WERI-Rb-1 (cell line): Measurements from ENCODE around the gene NDC1.

Experiments used
- DNase-seq: peaks from one replicate; pipeline ENCODE4 v3.0.0-alpha.2; 2020
- H3K27ac ChIP-seq: fragments of 250-450 bp; sonication (Bioruptor Pico); 2 replicates; pipeline ENCODE4 v1.5.1; 2020; ENCODE audit warnings: mild to moderate bottlenecking, moderate library complexity
- H3K27me3 ChIP-seq: fragments of 250-450 bp; sonication (Bioruptor Pico); 2 replicates; pipeline ENCODE4 v1.5.1; 2021; ENCODE audit warnings: mild to moderate bottlenecking, low read depth, moderate library complexity; ENCODE audit not compliant: insufficient read depth, severe bottlenecking
- H3K36me3 ChIP-seq: fragments of 250-450 bp; sonication (Bioruptor Pico); 2 replicates; pipeline ENCODE4 v1.5.1; 2020; ENCODE audit warnings: mild to moderate bottlenecking, moderate library complexity
- H3K4me3 ChIP-seq: 2 replicates; pipeline ENCODE4 v1.5.1; 2011; ENCODE audit warnings: low read depth, mild to moderate bottlenecking, control low read depth, low read length
- H3K9me3 ChIP-seq: fragments of 250-450 bp; sonication (Bioruptor Pico); 2 replicates; pipeline ENCODE4 v1.5.1; 2021; ENCODE audit warnings: mild to moderate bottlenecking, moderate library complexity; ENCODE audit not compliant: severe bottlenecking
- TF ChIP-seq, protein P1 (sequence below): IDR thresholded peaks from 2 replicates; pipeline ENCODE4 v1.5.1; 2011; ENCODE audit warnings: low read depth, mild to moderate bottlenecking, control low read depth, inconsistent platforms, low read length

Gene NDC1

DNA sequence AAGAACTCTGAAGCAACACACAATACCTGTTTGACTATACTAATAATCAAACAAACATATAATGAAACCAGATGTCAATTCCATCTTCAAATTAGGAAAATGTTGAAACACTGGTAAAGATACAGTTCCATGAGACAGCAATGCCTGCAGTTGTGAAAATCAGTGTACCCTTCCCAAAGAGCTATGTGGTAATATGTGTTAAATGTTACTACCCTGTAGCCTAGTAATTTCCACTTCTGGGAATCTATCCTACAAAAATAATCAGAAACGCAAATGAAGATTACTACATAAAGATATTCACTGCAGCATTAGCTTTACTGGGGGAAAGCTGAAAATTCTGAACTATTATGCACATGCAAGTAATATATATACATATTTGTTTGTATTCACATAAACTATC lies 116.1 kb downstream of the NDC1 start:
- Histone ChIP-seq H3K36me3 (no peaks in the 10 kb centered on the region), H3K9me3 (no peaks in the 10 kb centered on the region), H3K4me3 (no peak overlapping the region), H3K27ac (no peak overlapping the region), H3K27me3 (no peaks in the 10 kb centered on the region)
- TF ChIP-seq, protein P1, sequence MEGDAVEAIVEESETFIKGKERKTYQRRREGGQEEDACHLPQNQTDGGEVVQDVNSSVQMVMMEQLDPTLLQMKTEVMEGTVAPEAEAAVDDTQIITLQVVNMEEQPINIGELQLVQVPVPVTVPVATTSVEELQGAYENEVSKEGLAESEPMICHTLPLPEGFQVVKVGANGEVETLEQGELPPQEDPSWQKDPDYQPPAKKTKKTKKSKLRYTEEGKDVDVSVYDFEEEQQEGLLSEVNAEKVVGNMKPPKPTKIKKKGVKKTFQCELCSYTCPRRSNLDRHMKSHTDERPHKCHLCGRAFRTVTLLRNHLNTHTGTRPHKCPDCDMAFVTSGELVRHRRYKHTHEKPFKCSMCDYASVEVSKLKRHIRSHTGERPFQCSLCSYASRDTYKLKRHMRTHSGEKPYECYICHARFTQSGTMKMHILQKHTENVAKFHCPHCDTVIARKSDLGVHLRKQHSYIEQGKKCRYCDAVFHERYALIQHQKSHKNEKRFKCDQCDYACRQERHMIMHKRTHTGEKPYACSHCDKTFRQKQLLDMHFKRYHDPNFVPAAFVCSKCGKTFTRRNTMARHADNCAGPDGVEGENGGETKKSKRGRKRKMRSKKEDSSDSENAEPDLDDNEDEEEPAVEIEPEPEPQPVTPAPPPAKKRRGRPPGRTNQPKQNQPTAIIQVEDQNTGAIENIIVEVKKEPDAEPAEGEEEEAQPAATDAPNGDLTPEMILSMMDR, result no peak
- no peak for DNase-seq

DNA sequence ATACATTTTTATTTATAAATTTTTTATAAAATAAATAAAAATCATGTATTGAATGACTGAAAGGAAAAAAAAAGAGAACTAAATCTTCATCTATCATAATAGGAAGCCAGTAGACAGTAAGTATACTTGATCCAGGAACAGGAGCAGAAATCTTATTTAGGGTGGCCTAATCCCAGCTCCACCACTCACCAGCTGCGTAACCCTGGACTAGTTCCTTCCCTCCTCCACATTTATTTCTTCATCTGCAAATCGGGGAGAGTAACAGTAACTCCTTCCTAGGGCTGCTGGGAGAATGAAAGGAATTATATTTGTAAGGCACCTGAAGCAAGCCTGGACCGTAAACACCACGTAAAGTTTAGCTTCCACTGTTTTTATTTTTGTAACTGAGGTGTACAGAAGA lies 117.0 kb downstream of the NDC1 start:
- DNase-seq, result no peak
- no peak overlapping the region for H3K4me3 ChIP-seq
- H3K9me3 ChIP-seq, result no peaks in the 10 kb centered on the region
- no peak overlapping the region for H3K27ac ChIP-seq
- H3K27me3 ChIP-seq, result no peaks in the 10 kb centered on the region
- no peaks in the 10 kb centered on the region for H3K36me3 ChIP-seq
- TF ChIP-seq, protein P1, result no peak

DNA sequence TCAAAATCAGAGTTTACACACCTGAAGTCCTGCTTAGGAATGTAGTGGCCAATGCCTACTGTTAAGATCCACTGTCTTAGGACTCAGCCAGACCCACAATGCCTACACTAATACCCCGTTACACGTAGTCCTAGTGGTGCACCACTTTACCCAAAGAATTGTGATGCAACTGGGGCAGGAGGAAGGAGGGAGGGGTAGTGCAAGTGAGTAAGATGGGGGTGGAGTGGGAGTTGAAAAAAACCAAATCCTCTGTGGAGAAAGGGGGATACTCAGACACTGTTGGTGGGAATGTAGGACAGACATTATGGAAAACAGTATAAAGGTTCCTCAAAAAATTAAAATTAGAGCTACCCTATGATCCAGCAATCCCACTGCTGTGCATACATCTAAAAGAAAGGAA lies 118.6 kb downstream of the NDC1 start:
- Histone ChIP-seq H3K36me3 (no peaks in the 10 kb centered on the region), H3K4me3 (no peak overlapping the region), H3K27ac (no peak overlapping the region), H3K9me3 (no peaks in the 10 kb centered on the region), H3K27me3 (no peaks in the 10 kb centered on the region)
- TF ChIP-seq, protein P1, result no peak
- no peak for DNase-seq

GRCh38 chr1:53718443-53718842 lies 119.7 kb downstream of the NDC1 start:
- no peak overlapping the region for H3K4me3 ChIP-seq
- no peak for DNase-seq
- no peaks in the 10 kb centered on the region for H3K9me3 ChIP-seq
- TF ChIP-seq, protein P1, result no peak
- H3K27ac ChIP-seq, result no peak overlapping the region
- no peaks in the 10 kb centered on the region for H3K36me3 ChIP-seq
- H3K27me3 ChIP-seq, result no peaks in the 10 kb centered on the region

DNA sequence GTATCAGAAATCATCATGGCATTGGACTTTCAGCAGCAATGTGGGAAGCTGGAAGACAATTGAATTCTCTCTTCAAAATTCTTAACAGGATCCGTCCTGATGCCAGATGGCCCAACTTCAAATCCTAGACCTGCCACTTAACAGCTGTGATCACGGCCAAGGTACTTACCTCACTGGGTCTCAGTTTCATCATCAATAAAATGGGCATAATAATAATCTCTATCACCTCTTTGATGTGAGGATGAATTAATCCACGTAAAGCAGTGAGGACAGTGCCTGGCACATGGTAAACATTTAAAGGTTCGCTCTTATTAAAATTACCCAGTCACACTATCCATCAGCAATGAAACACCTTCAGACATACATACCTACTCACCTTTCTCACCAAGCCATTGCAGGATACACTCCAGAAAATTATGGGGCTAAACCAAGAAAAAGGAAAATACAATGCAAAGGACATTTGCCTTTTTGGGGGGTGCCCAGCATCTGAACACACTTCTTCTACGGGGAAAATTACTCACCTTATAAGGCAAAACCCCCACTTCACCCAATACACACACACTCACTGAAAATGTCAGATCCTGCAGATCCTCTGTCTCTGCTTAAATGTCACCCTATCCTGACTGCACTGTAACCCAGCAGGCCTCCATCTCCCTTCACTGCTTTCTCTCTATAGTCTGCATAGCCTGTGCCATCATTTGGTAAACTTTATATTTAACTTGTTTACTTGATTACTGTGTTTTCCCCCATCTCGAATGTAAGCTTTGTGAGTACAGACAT lies 120.9 kb downstream of the NDC1 start:
- no peaks in the 10 kb centered on the region for H3K27me3 ChIP-seq
- H3K9me3 ChIP-seq, result no peaks in the 10 kb centered on the region
- no peak for DNase-seq
- no peaks in the 10 kb centered on the region for H3K36me3 ChIP-seq
- no peak overlapping the region for H3K27ac ChIP-seq
- no peak overlapping the region for H3K4me3 ChIP-seq
- TF ChIP-seq, protein P1, result no peak

DNA sequence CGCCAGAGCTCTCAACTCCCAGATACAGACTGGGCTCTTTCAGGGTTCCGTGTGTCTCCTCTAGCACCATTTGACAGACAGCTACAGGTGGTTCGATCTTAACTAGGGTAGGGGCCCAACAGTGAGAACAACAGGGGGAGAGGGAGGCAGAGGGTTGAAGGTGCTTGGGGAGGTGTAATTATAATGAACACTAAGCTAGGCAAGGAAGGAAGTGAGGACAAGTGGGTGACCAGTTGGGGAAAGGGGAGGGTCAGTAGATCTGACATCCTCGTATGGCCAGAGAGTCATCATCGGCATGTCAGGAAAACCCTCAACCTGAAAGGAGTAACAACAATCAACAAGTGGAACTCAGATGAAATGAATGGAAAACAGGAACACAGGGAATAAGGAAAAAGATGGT lies 121.9 kb downstream of the NDC1 start:
- Histone ChIP-seq H3K27me3 (no peaks in the 10 kb centered on the region), H3K4me3 (no peak overlapping the region), H3K9me3 (no peaks in the 10 kb centered on the region), H3K27ac (no peak overlapping the region), H3K36me3 (no peaks in the 10 kb centered on the region)
- TF ChIP-seq, protein P1, result no peak
- no peak for DNase-seq
